OCI-LY3 (cell line): ENCODE data around the gene AGTR1.

ENCODE experiments used
- CTCF ChIP-seq: fragments of 200-600, 300-600 bp; sonication (generic); IDR thresholded peaks from 2 replicates; pipeline ENCODE4 v1.5.1; 2014; ENCODE audit warnings: antibody characterized with exemption, low read length, low read depth
- EZH2phosphoT487 ChIP-seq: fragments of 200-600 bp; shearing (Covaris generic); IDR thresholded peaks from 2 replicates; pipeline ENCODE4 v1.6.1; 2018; ENCODE audit warnings: antibody characterized with exemption, mixed run types, low read depth

GRCh38 chr3:148694116-148694515 is 3.6 kb upstream of the AGTR1 start:
- TF ChIP-seq CTCF = no peak
- TF ChIP-seq EZH2phosphoT487 = no peak
